A673 (cell line): ENCODE data around the gene RELCH. TPM values are rescaled to one million over a fixed set of nuclear protein-coding genes. Genes with fewer than 3 reads are reported as not detected.
A peak's percentile ranks its signal among the peaks of the same experiment; 100 is the strongest.

Experiments used
- BruUV-seq: library from RNA; stranded (reverse); fragments of 400-500 nt; replicated peaks from 2 replicates; lab custom pipeline; 2021; lab: Mats Ljungman, UMichigan
- CTCF ChIA-PET: fragments of 300-600 bp; sonication (Branson Sonifier 250); formaldehyde crosslinking; loops from one replicate; lab custom pipeline; 2022; ENCODE audit warnings: antibody characterized with exemption; lab: Charles Lee
- POLR2A ChIA-PET: fragments of 300-600 bp; sonication (Branson Sonifier 250); formaldehyde crosslinking; loops from one replicate; lab custom pipeline; 2022; ENCODE audit warnings: antibody characterized with exemption; ENCODE audit not compliant: low non-redundant PET; lab: Charles Lee
- DNase-seq: peaks from one replicate; pipeline ENCODE4 v3.0.0-alpha.2; 2015; ENCODE audit warnings: low spot score
- H3K27ac ChIP-seq: fragments of 200-600 bp; sonication (generic); 2 replicates; pipeline ENCODE4 v1.5.1; 2016; ENCODE audit warnings: mixed run types, low read depth, mild to moderate bottlenecking, mixed read lengths, antibody characterized with exemption, low read length; ENCODE audit not compliant: poor library complexity, severe bottlenecking
- H3K27me3 ChIP-seq: fragments of 200-600 bp; sonication (generic); replicated peaks from 2 replicates; pipeline ENCODE4 v1.6.1; 2017; ENCODE audit warnings: mixed run types, low read depth, mild to moderate bottlenecking, mixed read lengths, antibody characterized with exemption, low read length; ENCODE audit not compliant: insufficient read depth, poor library complexity
- H3K36me3 ChIP-seq: fragments of 200-600 bp; sonication (generic); 2 replicates; pipeline ENCODE4 v1.6.1; 2016; ENCODE audit warnings: mixed run types, mild to moderate bottlenecking, mixed read lengths, antibody characterized with exemption, low read length; ENCODE audit not compliant: insufficient read depth, poor library complexity, severe bottlenecking
- H3K4me1 ChIP-seq: fragments of 200-600 bp; sonication (generic); 2 replicates; pipeline ENCODE4 v1.6.1; 2017; ENCODE audit warnings: mixed run types, mild to moderate bottlenecking, mixed read lengths, antibody characterized with exemption, low read length; ENCODE audit not compliant: insufficient read depth, poor library complexity, severe bottlenecking
- H3K4me3 ChIP-seq: fragments of 200-600 bp; sonication (generic); 2 replicates; pipeline ENCODE4 v1.5.1; 2016; ENCODE audit warnings: low read depth, mixed run types, mild to moderate bottlenecking, mixed read lengths, low read length; ENCODE audit not compliant: poor library complexity, severe bottlenecking
- H3K9me3 ChIP-seq: fragments of 200-600 bp; sonication (generic); 2 replicates; pipeline ENCODE4 v1.6.1; 2016; ENCODE audit warnings: mixed run types, low read depth, mild to moderate bottlenecking, mixed read lengths, antibody characterized with exemption, low read length; ENCODE audit not compliant: poor library complexity, severe bottlenecking
- CTCF ChIP-seq: fragments of 300-800, 200-600 bp; sonication (generic); conservative IDR thresholded peaks from 2 replicates; pipeline ENCODE4 v1.5.1; 2017; ENCODE audit warnings: low read depth, mild to moderate bottlenecking, antibody characterized with exemption, low read length, moderate library complexity, mixed read lengths
- EZH2 ChIP-seq: fragments of 200-600 bp; sonication (generic); IDR thresholded peaks from 2 replicates; pipeline ENCODE4 v1.6.1; 2017; ENCODE audit warnings: borderline replicate concordance, low read depth, mild to moderate bottlenecking, mixed read lengths, antibody characterized with exemption, low read length; ENCODE audit not compliant: poor library complexity, severe bottlenecking
- intact Hi-C: fragments of 100-400 bp; cut with micrococcal nuclease; formaldehyde crosslinking; loops from one replicate; pipeline ENCODE4 v1.10.0; 2022; ENCODE audit not compliant: unreplicated experiment
- total RNA-seq: library from RNA; stranded (reverse); gene quantifications from 2 replicates; pipeline ENCODE4 v1.2.3, GENCODE V29; 2021

RELCH gene
- total RNA-seq, 1 experiment from 2014 or later = 29.2 TPM

GRCh38 chr18:62324917-62325805, 138.1 kb downstream of the RELCH start, which contains the start of gene TNFRSF11A:
TNFRSF11A (plus strand) TSS chr18:62325310; CDS start chr18:62325353, 43 bp downstream.
- DNase-seq = peak; percentile 33
- H3K27ac ChIP-seq = no peak within 1 kb of the TSS

GRCh38 chr18:62325806-62326645, 139.0 kb downstream of the RELCH start:
- intact Hi-C loops = loop anchor here (5.0 kb wide), 1 partner anchor 256 kb away; no protein-coding TSS in a partner anchor
- POLR2A ChIA-PET = no interaction called here
- Histone ChIP-seq H3K4me3 (peak overlapping the region; percentile 56), H3K4me1 (no peaks in the 10 kb centered on the region), H3K36me3 (no peaks in the 10 kb centered on the region), H3K27me3 (peaks cover 56% of the 10 kb centered on the region), H3K9me3 (no peaks in the 10 kb centered on the region), H3K27ac (no peak overlapping the region)
- no peak for TF ChIP-seq EZH2
- TF ChIP-seq CTCF = no peak
- BruUV-seq = no TSS peak
- CTCF ChIA-PET = interaction anchor here (0.6 to 1.1 kb wide), 3 partner anchors 258 to 389 kb away, joined by 3 to 7 read pairs (median 4); partner anchors contain the start of gene PHLPP1
- DNase-seq = peak; percentile 14

More at GRCh38 chr18:62324917-62325805, 138.1 kb downstream of the RELCH start, which contains the start of gene TNFRSF11A:
- CTCF ChIA-PET = interaction anchor here (0.6 to 1.1 kb wide), 4 partner anchors 10 to 390 kb away, joined by 3 to 10 read pairs (median 6); partner anchors contain the start of gene PHLPP1
- POLR2A ChIA-PET = no interaction called here
- TF ChIP-seq CTCF (no peak; the same call in 1 of the 2 replicates), EZH2 (no peak)
- peak within 1 kb of the TSS; percentile 56 for H3K4me3 ChIP-seq
- intact Hi-C loops = loop anchor here (5.0 kb wide), 1 partner anchor 257 kb away; no protein-coding TSS in a partner anchor
- no TSS peak for BruUV-seq
- no peaks in the 10 kb centered on the region for H3K9me3 ChIP-seq
- H3K4me1 ChIP-seq = no peaks in the 10 kb centered on the region
- peaks cover 56% of the 10 kb centered on the region for H3K27me3 ChIP-seq
- no peaks in the 10 kb centered on the region for H3K36me3 ChIP-seq
